ENCODE data around the gene MTMR12. TPM values are rescaled to one million over a fixed set of nuclear protein-coding genes. Genes with fewer than 3 reads are reported as not detected.

MTMR12 gene
- polyA plus RNA-seq (11.0 to 17.1 TPM (median 15.6 TPM) in 3 replicates), polyA minus RNA-seq (13.6 to 28.5 TPM (median 14.7 TPM) in 3 replicates)
- 5.3 TPM for polyA plus RNA-seq (2011; ENCODE audit: low read depth)
- polyA plus RNA-seq (2011; cell fraction: cytosol; rRNA removed) = 10.0 and 18.5 TPM in 2 replicates
- 11.9 and 12.8 TPM in 2 replicates for polyA plus RNA-seq (2011; cell fraction: nucleus; rRNA removed)
- polyA plus RNA-seq (2012; ENCODE audit: low replicate concordance) = 11.2 and 12.5 TPM in 2 replicates
- polyA minus RNA-seq (2011; cell fraction: cytosol; rRNA and poly(A)+ RNA removed) = 15.0 TPM
- polyA minus RNA-seq (2011; cell fraction: nucleus; rRNA and poly(A)+ RNA removed) = 15.5 and 20.7 TPM in 2 replicates

DNA sequence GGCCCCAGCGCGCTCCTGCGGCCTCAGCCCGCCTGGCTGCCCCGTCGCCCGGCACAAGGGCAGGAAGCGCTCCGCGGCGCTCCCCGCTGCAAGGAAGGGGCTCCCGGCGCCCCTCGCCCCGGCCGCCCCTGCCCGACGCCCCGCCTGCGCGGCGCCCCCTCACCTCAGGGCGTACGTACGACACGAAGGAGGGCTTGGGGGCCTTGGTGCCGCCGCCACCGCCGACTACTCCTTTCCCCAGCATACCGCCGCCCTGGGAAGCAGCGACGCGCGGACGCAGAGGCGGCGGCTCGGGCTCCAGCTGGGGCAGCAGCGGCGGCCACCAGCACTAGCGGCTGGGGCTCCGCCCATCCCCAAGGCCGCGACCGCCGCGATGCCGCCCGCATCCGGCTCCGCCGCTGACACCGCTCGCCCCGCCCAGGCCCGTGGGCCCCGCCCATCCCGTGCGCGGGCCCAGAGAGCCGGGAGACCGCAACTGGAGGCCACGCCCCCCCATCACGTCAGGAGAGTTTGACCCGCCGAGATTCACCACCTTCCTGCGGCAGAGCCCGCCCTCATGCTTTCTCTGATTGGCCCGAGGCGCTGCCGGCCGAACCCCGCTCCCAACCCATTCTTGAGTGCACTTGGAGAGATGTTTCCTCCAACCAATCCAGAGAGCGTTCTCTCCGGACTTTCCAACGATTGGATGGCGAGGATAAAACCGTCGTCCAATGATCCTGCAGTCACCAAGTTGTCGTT lies at the start of gene MTMR12:
MTMR12 (minus strand) TSS at position 345 of the 738 bp plus-strand sequence; CDS start at position 244, 101 bp downstream.
- dilution Hi-C loops (cut with MboI; ENCODE audit: extremely low pct_ligation_motif_present, low sequenced_read_pairs) = no loop called here
- peaks cover 6% of the 10 kb centered on the region for H3K4me1 ChIP-seq (ENCODE audit: control insufficient read depth, extremely low read depth, insufficient read depth, low read length)
- FAIRE-seq = peak; percentile 67

DNA sequence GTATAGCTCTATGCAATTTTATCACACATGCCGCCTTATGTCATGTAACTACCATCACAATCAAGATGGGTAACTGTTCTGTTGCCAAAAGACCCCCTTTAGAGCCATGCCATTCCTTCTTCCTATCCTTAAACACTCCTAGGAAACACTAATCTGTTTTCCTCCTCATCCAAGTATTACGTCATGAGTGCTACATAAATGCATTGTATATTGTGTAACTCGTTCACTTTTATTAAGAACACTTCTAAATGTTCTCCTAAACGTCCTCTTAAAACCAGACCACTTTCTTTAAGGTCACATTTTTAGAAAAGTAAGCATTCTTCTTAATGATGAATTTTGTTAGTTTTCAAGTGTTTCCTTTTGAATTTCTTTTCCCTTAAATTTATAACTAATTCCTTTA lies 49.8 kb upstream of the MTMR12 start:
- FAIRE-seq (no peak), DNase-seq (ENCODE audit: low read depth, low spot score) (no peak)
- TF ChIP-seq EZH2 (IDR thresholded peaks at IDR 0.05; ENCODE audit: low read length) (no peak), CTCF (optimal IDR thresholded peaks at IDR 0.05 in 1 of 3, IDR thresholded peaks at IDR 0.05 in 1 of 3, conservative IDR thresholded peaks at IDR 0.05 in 1 of 3; ENCODE audit: extremely low read depth in 1 of 3, insufficient read depth in 2 of 3, low read length in 3 of 3) (no peak)
- no peaks in the 10 kb centered on the region for H3K79me2 ChIP-seq (ENCODE audit: control insufficient read depth, insufficient read depth, low read length)
- no peaks in the 10 kb centered on the region for H3K4me1 ChIP-seq (ENCODE audit: control insufficient read depth, extremely low read depth, insufficient read depth, low read length)
- H3K9ac ChIP-seq (ENCODE audit: control insufficient read depth, extremely low read depth, insufficient read depth, low read length) = no peak overlapping the region
- H3K27ac ChIP-seq (ENCODE audit: control insufficient read depth, insufficient read depth, low read length) = no peak overlapping the region
- no peak overlapping the region for H3K4me2 ChIP-seq (ENCODE audit: control insufficient read depth, extremely low read depth, insufficient read depth, low read depth, low read length)
- no peaks in the 10 kb centered on the region for H3K9me1 ChIP-seq (ENCODE audit: control insufficient read depth, extremely low read depth, insufficient read depth, low read length)
- no peaks in the 10 kb centered on the region for H3K9me3 ChIP-seq (ENCODE audit: control insufficient read depth, low read depth, low read length)
- dilution Hi-C loops (cut with MboI; ENCODE audit: extremely low pct_ligation_motif_present, low sequenced_read_pairs) = no loop called here
- H4K20me1 ChIP-seq (ENCODE audit: control insufficient read depth, extremely low read depth, insufficient read depth, low read length) = no peaks in the 10 kb centered on the region
- H3K27me3 ChIP-seq (ENCODE audit: control insufficient read depth, extremely low read depth, insufficient read depth, low read length) = no peaks in the 10 kb centered on the region
- no peak overlapping the region for H3K4me3 ChIP-seq (ENCODE audit: control insufficient read depth in 2 of 3, extremely low read depth in 1 of 3, insufficient read depth in 2 of 3, low read depth in 1 of 3, low read length in 3 of 3)
- H2AFZ ChIP-seq (ENCODE audit: control insufficient read depth, low read length) = no peak overlapping the region
- peaks cover 10 to 16% of the 10 kb centered on the region in 2 experiments for H3K36me3 ChIP-seq (ENCODE audit: control insufficient read depth in 2 of 2, extremely low read depth in 1 of 2, insufficient read depth in 2 of 2, low read length in 2 of 2)

More for the DNA sequence above, at the start of gene MTMR12:
- Histone ChIP-seq H3K9me1 (ENCODE audit: control insufficient read depth, extremely low read depth, insufficient read depth, low read length) (no peaks in the 10 kb centered on the region), H2AFZ (ENCODE audit: control insufficient read depth, low read length) (peak within 1 kb of the TSS; percentile 74), H3K4me2 (ENCODE audit: control insufficient read depth, extremely low read depth, insufficient read depth, low read depth, low read length) (peak within 1 kb of the TSS; percentile 96), H4K20me1 (ENCODE audit: control insufficient read depth, extremely low read depth, insufficient read depth, low read length) (no peaks in the 10 kb centered on the region), H3K9ac (ENCODE audit: control insufficient read depth, extremely low read depth, insufficient read depth, low read length) (peak within 1 kb of the TSS; percentile 82), H3K4me3 (ENCODE audit: control insufficient read depth in 2 of 3, extremely low read depth in 1 of 3, insufficient read depth in 2 of 3, low read depth in 1 of 3, low read length in 3 of 3) (peak within 1 kb of the TSS; percentile 83 to 86 (median 86)), H3K27me3 (ENCODE audit: control insufficient read depth, extremely low read depth, insufficient read depth, low read length) (no peaks in the 10 kb centered on the region), H3K79me2 (ENCODE audit: control insufficient read depth, insufficient read depth, low read length) (peaks cover 39% of the 10 kb centered on the region), H3K27ac (ENCODE audit: control insufficient read depth, insufficient read depth, low read length) (peak within 1 kb of the TSS; percentile 72), H3K9me3 (ENCODE audit: control insufficient read depth, low read depth, low read length) (no peaks in the 10 kb centered on the region), H3K36me3 (ENCODE audit: control insufficient read depth in 2 of 2, extremely low read depth in 1 of 2, insufficient read depth in 2 of 2, low read length in 2 of 2) (peaks cover 0 to 4% of the 10 kb centered on the region in 2 experiments)
- peak; percentile 92 for DNase-seq (ENCODE audit: low read depth, low spot score)
- TF ChIP-seq EZH2 (IDR thresholded peaks at IDR 0.05; ENCODE audit: low read length) (no peak), CTCF (optimal IDR thresholded peaks at IDR 0.05 in 1 of 3, IDR thresholded peaks at IDR 0.05 in 1 of 3, conservative IDR thresholded peaks at IDR 0.05 in 1 of 3; ENCODE audit: extremely low read depth in 1 of 3, insufficient read depth in 2 of 3, low read length in 3 of 3) (no peak)
